SK-N-SH (cell line): ENCODE data around the gene NRARP.

Experiments used
- JUND ChIP-seq: IDR thresholded peaks from 2 replicates; pipeline ENCODE4 v1.4.0; 2012
- POLR2AphosphoS5 ChIP-seq: IDR thresholded peaks from 2 replicates; pipeline ENCODE4 v1.6.1; 2012; ENCODE audit warnings: low read depth, low read length
- RAD21 ChIP-seq: IDR thresholded peaks from 2 replicates; pipeline ENCODE4 v1.6.1; 2012; ENCODE audit warnings: mild to moderate bottlenecking, low read length
- SIN3A ChIP-seq: IDR thresholded peaks from 2 replicates; pipeline ENCODE4 v1.6.1; 2012; ENCODE audit warnings: low read depth, mild to moderate bottlenecking, low read length, moderate library complexity, borderline replicate concordance
- TF ChIP-seq, protein P1 (sequence below): fragments of 200-600 bp; sonication (generic); IDR thresholded peaks from 2 replicates; pipeline ENCODE4 v1.6.1; 2017; ENCODE audit warnings: antibody characterized with exemption, mild to moderate bottlenecking, moderate library complexity
- TF ChIP-seq, protein P2 (sequence below): fragments of 150-350 bp; IDR thresholded peaks from 2 replicates; pipeline ENCODE4 v1.6.1; 2017; ENCODE audit warnings: antibody characterized with exemption, low read length, low read depth, borderline replicate concordance
- TF ChIP-seq, protein P3 (sequence below): IDR thresholded peaks from 2 replicates; pipeline ENCODE4 v1.6.1; 2012; ENCODE audit warnings: mild to moderate bottlenecking, low read depth, low read length, moderate library complexity

DNA sequence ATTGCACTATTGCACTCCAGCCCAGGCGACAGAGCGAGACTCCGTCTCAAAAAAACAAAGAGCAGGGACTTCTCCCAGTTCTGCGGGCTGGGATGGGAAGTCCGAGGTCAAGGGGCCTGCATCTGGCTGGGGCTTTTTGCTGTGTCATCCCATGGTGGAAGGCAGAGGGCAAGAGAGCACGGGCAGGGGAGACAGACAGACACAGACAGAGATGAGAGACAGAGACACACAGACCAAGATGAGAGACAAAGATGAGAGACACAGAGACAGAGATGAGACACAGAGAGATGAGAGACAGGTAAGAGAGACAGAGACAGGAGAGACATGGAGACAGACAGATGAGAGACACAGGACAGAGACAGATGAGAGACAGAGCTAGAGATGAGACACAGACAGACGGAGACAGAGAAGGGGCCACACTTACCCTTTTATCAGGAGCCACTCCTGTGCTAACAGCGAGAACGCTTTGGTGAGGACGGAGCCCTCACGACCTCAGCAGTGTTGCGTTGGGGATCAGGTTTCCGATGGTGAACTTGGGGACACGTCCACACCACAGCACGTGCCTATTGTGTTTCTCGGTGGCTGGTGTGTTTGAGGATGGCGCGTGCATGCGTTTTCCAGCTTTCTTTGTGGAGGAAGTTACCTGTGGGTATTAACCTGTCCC is 33.4 kb downstream of the NRARP start:
- TF ChIP-seq, protein P1, sequence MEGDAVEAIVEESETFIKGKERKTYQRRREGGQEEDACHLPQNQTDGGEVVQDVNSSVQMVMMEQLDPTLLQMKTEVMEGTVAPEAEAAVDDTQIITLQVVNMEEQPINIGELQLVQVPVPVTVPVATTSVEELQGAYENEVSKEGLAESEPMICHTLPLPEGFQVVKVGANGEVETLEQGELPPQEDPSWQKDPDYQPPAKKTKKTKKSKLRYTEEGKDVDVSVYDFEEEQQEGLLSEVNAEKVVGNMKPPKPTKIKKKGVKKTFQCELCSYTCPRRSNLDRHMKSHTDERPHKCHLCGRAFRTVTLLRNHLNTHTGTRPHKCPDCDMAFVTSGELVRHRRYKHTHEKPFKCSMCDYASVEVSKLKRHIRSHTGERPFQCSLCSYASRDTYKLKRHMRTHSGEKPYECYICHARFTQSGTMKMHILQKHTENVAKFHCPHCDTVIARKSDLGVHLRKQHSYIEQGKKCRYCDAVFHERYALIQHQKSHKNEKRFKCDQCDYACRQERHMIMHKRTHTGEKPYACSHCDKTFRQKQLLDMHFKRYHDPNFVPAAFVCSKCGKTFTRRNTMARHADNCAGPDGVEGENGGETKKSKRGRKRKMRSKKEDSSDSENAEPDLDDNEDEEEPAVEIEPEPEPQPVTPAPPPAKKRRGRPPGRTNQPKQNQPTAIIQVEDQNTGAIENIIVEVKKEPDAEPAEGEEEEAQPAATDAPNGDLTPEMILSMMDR: no peak
- TF ChIP-seq JUND (no peak), RAD21 (no peak), SIN3A (no peak), POLR2AphosphoS5 (no peak)
- TF ChIP-seq, protein P2, sequence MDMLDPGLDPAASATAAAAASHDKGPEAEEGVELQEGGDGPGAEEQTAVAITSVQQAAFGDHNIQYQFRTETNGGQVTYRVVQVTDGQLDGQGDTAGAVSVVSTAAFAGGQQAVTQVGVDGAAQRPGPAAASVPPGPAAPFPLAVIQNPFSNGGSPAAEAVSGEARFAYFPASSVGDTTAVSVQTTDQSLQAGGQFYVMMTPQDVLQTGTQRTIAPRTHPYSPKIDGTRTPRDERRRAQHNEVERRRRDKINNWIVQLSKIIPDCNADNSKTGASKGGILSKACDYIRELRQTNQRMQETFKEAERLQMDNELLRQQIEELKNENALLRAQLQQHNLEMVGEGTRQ: no peak
- TF ChIP-seq, protein P3, sequence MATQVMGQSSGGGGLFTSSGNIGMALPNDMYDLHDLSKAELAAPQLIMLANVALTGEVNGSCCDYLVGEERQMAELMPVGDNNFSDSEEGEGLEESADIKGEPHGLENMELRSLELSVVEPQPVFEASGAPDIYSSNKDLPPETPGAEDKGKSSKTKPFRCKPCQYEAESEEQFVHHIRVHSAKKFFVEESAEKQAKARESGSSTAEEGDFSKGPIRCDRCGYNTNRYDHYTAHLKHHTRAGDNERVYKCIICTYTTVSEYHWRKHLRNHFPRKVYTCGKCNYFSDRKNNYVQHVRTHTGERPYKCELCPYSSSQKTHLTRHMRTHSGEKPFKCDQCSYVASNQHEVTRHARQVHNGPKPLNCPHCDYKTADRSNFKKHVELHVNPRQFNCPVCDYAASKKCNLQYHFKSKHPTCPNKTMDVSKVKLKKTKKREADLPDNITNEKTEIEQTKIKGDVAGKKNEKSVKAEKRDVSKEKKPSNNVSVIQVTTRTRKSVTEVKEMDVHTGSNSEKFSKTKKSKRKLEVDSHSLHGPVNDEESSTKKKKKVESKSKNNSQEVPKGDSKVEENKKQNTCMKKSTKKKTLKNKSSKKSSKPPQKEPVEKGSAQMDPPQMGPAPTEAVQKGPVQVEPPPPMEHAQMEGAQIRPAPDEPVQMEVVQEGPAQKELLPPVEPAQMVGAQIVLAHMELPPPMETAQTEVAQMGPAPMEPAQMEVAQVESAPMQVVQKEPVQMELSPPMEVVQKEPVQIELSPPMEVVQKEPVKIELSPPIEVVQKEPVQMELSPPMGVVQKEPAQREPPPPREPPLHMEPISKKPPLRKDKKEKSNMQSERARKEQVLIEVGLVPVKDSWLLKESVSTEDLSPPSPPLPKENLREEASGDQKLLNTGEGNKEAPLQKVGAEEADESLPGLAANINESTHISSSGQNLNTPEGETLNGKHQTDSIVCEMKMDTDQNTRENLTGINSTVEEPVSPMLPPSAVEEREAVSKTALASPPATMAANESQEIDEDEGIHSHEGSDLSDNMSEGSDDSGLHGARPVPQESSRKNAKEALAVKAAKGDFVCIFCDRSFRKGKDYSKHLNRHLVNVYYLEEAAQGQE: no peak
